HL-60/S4 treated with retinoic acid at 250 ng/mL for 4 days and 3 days (cell line): ENCODE results near the gene MACROH2A1.

Experiments
- in situ Hi-C: fragments of 300-500 bp; cut with MboI; formaldehyde crosslinking; loops from 2 replicates; pipeline ENCODE4 v1.7.0; 2022; ENCODE audit warnings: low sequenced_read_pairs

The MACROH2A1 gene

DNA sequence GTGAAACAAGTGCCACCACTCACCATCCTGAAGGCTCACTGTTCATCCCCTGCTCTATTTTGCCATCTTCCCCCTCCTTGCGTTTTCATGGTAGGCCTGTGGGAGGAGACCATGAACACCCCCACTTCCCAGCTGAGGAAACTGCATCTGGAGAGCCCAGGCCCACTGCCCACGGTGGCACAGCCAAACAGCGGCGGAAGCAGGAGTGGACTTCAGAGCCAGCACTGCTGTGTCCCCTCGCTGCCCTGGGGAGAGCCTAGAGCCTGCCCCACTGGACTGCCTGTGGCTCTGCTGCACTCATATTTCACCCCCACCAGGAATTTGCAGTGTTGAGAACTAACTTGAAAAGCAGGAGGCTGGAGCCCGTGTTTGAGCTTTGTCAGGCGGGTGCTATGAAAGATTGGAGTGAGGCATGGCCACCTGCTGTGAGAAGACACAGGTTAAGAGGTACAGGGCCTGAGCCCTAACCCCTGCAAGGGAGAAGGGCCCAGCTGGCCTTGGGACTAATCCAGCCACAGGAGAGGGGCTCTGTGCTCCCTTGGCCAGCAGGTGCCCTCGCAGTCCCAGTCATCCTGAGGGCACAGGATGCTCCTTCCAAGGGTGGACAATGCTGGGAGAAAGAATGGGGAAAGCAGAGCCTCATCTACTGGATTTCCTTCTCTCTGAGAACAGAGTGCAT lies 79.0 kb downstream of the MACROH2A1 start:
- in situ Hi-C loops: no loop called here

DNA sequence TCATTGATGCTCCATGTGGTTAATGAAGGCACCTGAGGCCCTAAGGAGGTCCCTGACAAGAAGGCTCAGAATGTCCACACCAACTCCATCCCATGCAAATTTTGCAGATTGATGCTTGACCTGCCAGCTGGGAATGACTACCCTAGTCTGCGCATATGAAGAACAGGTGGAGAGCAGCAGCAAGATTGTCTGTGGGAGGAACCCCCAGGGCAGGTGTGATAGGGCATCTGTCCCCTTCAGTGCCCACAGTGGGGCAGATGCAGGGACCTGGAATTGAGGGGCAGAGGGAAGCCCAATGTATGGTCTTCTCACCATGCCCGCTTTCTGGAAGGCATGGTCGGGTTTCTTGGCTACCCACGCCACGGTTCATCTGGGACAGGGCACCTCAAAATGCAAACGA lies 79.6 kb downstream of the MACROH2A1 start:
- in situ Hi-C loops: no loop called here

DNA sequence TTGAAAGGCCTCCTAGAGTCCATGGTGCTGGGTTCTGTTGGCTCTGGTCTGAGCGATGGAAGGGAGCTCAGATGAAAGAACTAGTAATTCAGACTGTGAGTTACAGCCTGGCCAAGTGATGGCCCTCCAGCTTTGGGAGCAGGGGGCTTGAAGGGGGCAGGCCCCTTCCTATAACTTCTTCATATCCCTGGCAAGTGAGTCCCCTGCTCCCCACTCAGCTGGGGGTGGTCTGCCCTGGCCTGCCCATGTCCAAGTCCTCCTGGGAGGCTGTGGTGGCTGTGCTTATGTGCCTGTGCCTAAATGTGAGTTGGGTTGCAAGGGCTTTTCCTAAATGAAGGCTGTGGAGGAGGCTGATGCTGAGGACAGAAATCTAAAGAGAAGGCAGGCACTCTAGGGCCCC lies 80.1 kb downstream of the MACROH2A1 start:
- in situ Hi-C loops: no loop called here

DNA sequence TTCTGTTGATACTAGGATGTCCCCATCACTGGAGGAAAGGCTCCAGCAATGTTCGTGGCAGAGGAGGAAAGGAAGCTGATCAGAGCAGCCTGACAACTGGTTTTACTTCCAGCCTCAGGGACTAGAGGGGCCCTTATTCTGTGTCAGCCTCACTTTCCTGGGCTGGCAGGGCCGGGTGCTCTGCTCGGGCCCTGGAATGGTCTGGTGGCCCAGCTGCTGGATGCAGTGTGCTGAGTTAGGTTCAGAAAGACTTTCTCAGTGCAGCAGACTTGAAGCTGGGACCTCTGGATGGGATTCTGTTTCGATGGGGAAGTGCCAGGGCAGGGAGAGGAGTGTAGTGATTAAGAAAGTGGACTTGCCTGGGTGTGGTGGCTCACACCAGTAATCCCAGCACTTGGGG lies 81.0 kb downstream of the MACROH2A1 start:
- in situ Hi-C loops: no loop called here

DNA sequence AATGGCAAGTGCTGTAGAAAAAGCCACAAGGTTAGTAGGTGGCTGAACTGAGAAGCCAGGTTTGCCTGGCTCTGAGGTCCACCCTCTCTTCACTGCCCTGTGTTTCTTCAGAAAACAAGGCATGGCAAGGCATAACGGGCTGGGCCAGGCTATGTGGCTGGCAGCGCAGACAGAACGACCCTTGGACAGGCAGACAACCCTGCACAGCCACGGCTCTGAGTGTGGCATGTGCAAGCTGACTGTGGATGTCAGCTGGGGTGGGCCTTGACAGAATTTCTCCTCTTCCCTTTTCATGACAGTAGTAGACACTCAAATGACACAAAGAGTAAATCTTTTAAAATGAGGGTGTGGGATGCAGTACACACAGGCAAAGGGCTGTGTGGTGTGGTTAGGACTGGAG lies 81.7 kb downstream of the MACROH2A1 start:
- in situ Hi-C loops: no loop called here

DNA sequence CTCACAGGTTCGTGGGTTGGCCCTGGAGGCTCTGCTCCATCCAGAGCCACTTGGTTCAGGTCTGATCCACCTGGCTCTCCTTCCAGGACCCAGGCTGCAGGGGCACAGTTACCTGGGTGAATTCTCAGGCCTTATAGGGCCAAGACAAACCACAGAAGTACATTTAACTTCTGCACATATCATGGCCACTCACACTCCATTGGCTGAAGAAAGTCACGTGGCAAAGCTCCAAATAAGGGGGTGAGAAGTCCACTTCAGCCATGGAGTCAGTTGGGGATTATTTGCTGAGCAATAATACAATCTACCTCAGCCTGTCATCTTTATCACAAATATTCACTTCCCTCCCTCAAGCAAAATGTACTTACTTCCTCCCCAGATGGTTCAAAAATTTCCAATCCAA lies 83.6 kb downstream of the MACROH2A1 start:
- in situ Hi-C loops: no loop called here

DNA sequence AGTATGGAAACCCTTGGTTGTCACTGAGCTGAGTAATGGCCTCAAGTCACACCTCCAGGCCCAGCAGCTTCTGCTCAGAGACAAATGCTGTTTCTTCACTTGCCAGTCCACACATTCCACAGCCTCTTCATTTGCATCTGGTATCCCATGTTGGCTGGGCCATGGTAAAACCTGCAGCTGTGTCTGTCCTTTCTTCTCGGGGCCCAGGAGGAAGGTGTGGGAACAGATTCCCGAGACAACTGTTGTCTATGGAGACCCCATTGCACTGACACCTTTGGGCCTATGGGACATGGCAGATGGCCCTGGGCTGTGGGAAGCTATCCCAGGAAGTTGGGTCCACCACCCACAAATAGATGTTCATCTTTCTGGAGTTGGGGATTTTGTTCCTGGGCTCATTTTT lies 85.1 kb downstream of the MACROH2A1 start:
- in situ Hi-C loops: no loop called here

DNA sequence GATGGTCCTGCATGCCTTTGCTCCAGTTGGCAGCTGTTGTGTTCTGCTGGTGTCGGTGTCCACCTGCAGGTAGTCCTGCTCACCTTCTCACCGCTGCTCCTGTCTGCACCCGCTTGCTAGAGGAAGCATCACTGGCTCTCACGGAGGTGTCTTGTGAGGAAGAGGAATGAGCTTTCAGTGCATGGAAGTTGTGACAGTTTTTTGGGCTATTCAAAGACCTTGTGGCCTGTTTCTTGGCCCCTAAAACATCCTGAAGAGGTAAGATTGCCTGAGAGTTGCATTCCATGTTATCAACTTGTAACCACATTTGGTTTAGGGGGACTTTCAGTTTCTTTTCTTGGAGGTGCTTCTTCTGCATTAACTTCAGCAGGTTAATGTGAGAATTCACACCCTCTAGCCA lies 85.6 kb downstream of the MACROH2A1 start:
- in situ Hi-C loops: no loop called here

DNA sequence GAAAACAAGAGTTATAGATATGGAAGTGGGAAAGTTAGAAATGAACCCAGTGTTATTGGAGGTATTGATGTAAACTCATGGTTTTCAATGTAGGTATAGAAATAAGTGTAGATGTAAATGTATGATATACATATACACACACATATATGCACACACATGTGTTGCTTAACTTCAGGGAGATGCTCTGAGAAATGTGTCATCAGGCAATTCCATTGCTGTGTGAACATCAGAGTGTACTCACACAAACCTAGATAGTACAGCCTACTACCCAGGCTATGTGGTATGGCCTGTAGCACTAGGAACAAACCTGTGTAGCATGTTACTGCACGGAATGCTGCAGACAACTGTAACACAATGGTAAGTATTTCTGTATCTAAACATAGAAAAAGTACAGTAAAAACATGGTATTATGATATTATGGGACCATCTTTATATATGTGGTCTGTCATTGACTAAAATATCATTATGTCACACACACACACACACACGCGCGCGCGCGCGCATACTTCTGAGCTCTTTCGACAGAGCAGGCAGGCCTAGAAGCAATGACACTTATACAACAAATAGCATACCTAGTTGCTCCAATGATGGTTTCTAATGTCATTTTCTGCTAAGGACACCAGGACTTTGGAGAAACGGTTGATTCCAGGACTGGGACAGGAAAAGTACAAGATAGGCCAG lies 86.6 kb downstream of the MACROH2A1 start:
- in situ Hi-C loops: no loop called here

DNA sequence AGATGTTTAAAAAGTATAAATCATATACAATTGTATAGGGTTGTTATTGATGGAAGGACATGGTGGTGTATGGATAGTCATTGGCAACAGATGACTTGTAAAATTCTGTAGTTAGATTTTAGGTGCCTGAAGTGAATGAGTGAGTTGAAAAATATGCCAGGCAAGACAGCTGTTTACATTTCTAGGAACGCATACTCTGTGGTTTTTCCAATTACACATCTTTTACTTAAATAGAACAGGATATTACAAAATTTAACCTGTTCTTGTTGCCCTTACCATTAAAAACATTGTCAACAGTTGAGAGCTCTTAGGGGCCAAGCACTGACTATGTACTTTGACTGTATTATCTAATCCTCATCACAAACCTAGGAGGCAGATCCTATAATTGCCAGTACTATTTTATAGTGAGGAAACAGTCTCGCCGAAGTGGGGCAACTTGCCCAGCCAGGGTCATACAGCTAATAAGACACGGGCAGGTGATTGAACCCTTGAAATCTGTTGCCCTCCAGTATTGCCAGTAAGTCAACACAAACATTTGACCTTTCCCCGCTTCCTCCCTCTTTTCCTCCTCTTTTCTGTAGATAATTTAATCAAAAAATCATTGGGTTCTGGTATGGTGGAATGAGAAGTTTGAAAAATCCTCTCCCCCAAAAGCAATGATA lies 88.6 kb downstream of the MACROH2A1 start:
- in situ Hi-C loops: no loop called here

DNA sequence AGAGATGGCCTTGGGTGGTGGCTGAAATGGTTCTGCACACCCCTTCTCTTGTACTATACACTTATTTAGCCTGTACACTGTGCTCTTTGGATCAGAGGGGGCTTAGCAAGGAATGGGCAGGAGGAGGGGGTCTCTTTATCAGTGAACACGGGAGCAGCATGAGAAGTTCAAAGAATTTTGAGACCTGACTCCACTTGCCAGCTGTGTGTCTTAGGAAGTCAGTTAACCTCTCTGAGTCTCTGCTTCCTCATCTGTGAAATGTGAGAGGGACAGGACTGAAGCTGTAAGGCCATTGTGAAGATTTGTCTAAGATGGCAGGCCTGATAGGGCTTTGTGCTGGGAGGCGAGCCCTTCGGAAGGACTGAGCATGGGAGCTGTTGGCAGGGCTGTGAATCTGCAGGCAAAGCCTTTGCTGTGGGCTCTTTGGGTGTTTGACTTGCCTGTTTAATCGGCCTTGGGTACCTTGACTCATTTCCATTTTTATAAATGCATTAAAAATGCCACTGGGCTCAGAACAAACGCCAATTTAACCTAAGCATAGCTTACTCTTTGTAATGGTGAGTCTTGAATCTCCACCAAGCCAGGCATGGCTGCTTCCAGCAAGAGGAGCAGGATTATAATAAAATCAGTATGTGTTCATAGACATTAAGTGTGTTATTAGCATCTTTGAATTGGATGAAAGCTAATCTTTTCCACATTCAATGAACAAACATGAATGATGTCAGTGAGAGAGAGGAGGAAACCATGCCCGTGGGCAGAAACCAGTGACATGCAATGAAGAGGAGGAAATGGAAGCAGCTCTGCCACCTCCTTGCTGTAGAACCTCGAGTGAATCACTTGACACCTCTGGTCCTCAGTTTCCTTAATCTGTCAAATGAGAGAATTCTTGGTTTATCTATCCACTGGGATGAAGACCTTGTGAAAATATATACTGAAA lies 89.4 kb downstream of the MACROH2A1 start:
- in situ Hi-C loops: no loop called here

DNA sequence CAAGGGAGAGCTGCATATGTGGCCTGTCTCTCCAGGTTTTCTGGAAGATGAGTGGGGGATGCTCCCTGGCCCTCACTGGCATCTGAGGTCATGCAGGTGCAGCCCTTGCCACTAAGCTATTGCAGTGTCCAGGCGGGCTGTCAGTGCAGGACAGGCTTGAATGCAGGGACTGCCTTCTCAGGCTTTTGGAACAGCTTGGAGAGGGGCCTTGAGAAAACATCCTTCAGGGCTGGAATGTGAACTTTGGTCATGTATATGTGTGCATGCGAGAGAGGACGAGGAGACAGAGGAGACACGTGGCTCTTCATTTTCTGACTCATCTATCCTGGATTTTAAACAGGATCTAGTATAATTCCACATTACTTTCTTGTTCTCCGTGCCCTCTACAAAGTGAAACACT lies 90.3 kb downstream of the MACROH2A1 start:
- in situ Hi-C loops: no loop called here

DNA sequence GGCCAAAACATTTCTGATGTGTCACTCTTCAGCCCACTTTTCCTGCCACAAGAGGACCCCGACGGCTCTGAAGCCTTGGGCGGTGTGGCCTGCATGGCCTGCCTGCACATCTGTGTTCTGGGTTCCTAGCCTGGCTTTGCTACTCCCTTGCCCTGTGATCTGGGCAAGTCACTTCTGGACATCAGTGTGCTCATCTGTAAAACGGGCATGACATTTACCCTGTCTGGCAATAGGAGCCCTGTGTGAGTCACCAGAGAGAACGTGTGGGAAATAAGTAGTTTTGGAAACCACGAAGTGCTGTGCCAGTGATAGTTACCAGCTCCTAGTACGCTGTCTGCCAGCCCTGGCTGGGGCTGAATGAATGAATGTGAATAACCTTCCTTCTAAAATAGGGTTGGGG lies 90.8 kb downstream of the MACROH2A1 start:
- in situ Hi-C loops: no loop called here

DNA sequence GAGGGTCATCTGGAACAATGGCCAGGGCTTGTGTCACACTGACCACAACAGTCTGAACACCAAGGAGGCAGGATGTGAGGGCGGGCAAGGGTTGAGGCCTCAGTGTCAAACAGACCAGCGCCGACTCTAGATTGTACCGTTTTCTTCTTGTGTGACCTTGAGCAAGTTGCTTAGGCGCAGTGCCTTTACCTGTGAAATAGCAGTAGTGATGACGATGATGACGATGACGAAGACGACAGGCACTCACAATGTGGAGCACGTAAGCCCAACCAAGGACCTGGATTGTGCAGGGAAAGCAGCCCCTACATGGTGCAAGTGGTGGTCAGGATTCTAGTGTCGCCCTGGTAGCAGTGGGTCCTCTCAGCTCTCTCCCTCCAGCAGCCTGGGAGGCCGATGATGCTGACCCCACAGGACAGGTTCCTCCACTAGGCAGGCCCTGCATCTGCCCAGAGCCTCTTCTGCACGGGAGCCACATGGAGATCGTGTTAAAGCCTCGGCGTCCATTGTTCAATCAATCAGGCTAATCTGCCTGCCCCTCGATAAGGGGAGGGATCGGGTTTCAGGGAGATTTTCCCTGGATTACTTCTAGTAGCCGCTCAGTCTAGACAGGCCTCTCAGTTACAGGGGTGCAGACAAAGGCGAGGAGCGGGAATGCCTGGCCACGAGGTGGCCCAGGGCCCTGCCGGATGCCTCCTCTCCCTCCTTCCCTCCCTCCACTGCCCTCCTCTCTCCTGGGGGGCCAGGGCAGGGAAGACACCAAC lies 91.7 kb downstream of the MACROH2A1 start:
- in situ Hi-C loops: no loop called here

DNA sequence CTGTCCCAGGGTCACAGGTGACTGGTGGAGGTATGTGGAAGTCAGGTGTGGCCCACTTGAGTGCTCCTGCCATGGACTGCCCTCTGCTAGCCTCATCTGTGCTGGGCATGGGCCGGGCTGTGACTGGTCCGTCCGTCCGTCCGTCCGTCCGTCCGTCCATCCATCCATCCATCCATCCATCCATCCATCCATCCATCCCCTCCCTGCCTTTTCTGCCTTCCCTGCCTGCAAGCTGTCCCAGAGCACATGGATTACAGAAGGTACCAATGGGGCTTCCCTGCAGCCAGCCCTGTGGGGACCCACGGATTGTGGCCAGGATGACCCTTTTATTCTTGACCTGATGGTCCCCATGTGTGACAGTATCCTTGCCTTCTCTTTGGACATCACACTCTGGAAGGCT lies 92.5 kb downstream of the MACROH2A1 start:
- in situ Hi-C loops: no loop called here

DNA sequence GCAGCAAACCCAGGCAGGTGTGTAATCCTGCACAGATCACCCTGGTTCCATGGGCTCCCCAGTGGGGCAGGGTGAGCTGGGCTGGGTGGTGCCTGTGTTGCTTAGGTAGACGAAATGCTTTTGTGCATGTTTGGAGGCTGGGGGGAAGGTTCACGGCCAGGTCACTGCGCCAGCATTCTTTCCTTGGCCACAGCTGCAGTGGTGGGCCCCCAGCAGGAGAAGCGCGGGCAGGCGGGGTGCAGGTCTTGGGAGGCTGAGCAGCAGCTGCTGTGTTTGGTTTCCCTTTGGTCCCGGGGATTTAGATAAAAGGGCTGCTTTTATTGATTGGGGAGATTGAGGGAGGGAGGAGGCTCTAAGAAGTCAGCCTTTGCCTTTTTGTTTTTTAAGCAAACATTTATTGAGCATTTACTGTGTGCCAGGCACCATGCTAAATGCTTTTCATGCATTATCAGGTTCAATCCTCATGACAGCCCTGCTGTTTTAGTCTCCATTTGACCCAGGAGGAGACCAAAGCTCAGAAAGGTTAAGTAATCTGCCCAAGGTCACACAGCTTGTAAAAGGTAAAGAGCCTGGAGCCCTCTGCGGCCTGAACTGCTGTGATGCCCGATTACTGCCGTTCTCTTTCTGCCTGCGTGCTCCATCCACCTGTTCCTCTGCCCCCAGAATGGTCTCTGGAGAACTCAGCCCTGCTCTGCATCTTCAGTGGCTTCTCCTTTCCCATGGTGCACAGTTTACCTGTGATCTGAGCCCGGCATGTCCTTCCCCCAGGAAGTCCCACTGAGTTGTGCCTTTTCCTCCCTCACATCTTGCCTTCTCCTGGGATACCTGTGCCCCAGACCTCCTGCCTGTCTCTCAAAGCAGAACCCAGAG lies 94.4 kb downstream of the MACROH2A1 start:
- in situ Hi-C loops: no loop called here

DNA sequence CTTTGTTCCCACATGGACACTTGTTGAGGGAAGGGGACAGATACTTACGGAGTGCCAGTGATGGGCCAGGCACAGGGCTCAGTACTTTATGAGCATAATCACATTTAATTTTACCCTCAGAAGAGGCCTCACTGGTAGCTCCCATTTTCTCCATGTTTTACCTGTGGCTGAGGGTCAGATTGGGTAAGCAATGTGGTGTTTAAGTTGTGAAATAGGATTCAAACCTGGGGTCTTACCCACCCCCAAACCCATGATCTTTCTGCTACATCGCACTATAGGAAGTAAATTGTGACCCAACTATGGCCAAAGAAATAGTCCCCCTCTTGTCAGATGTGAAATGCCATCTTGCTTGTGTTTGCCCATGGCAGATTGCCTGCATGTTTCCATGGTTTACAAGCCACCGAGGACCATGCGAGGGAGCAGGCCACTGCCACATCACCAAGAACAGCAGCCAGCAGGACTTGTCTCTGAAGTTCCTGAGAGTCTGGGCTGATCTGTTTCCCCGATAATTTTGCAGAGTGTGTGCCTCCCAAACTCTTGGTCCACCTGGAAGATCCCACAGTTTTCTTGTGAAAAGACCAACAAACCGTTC lies 95.4 kb downstream of the MACROH2A1 start:
- in situ Hi-C loops: no loop called here

DNA sequence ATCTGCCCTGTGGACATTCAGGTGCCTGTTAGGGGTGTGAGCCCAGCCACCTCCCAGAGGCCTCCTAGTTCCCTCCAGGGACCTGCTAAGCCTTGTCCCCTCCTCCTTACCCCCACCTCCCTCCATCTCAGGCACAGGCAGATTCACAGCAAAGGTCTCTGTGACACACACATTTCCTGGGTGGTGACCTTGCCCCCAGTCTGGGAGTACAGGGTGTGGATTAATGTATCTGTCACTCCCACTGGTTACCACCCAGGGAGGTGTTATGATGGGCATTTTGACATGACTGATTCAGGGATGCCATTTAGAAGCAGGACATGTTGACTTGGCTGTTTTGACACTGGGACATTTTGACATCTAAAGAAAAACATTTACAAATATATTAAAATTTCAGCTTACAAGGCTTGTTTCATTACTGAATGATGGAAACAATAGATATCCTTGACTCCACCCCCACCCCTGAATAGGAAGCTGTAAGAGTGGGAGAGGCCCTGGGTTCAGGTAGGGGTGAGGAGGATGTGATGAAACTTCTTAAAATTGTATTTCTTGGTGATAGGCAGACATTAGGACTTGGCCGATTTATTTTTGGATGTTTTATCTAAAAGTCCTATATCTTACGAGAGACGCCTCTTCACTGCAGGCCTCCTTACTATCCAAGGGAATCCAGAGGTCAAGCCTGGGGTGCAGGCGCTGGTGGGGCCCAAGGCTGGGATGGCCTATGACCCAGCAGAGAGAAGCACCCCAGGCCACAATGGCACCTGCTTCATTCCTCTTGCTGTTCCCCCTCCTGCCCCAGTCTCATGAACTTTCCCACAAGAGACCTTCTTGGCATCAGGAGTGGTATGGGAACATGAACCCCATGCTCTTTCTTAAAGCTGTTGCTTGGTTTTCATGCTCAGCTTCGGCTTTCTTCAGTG lies 101.9 kb downstream of the MACROH2A1 start:
- in situ Hi-C loops: no loop called here
